SK-N-MC (cell line): ENCODE measurements around the gene STARD13.

Experiments
- EZH2 ChIP-seq: fragments of 200-600 bp; sonication (generic); IDR thresholded peaks from one replicate; pipeline ENCODE4 v1.6.1; 2017; ENCODE audit warnings: antibody characterized with exemption
- POLR2AphosphoS5 ChIP-seq: IDR thresholded peaks from 2 replicates; pipeline ENCODE4 v1.6.1; 2012; ENCODE audit warnings: mild to moderate bottlenecking, low read depth, low read length, borderline replicate concordance

GRCh38 chr13:33144358-33144784, 141.2 kb downstream of the STARD13 start:
- TF ChIP-seq EZH2 (no peak), POLR2AphosphoS5 (no peak)
